SK-N-MC (cell line): Measurements from ENCODE around the gene EXOC3.

ENCODE experiments used
- EZH2 ChIP-seq: fragments of 200-600 bp; sonication (generic); IDR thresholded peaks from one replicate; pipeline ENCODE4 v1.6.1; 2017; ENCODE audit warnings: antibody characterized with exemption
- POLR2AphosphoS5 ChIP-seq: IDR thresholded peaks from 2 replicates; pipeline ENCODE4 v1.6.1; 2012; ENCODE audit warnings: mild to moderate bottlenecking, low read depth, low read length, borderline replicate concordance

- TF ChIP-seq EZH2 (no peak), POLR2AphosphoS5 (no peak)
These were observed 11.3 kb upstream of the EXOC3 start for GRCh38 chr5:431711-432050.
